Activated CD4-positive, alpha-beta T cell treated with anti-CD3 and anti-CD28 coated beads, Interleukin-10, Interleukin-2, amounts not matched to agents 100 ng/mL and 50 ng/mL, durations not matched to agents 16 hours and 8 hours (primary cell): Measurements from ENCODE around the gene KMT2E.
"Not testable (repeated sequence)": the region's sequence is repeated elsewhere in the genome, so short reads cannot be mapped to it uniquely, and the experiment has no call there.

Experiments used
- DNase-seq: peaks from one replicate; pipeline ENCODE4 v3.0.0-alpha.2; 2020

The KMT2E gene

GRCh38 chr7:105027176-105027853, 13.3 kb downstream of the KMT2E start:
- DNase-seq = no peak

GRCh38 chr7:105028004-105028403, 14.0 kb downstream of the KMT2E start:
- DNase-seq = no peak

- DNase-seq = not testable (repeated sequence)
These were observed 14.9 kb downstream of the KMT2E start for GRCh38 chr7:105028941-105029340.

GRCh38 chr7:105030447-105030846, 16.4 kb downstream of the KMT2E start:
- no peak for DNase-seq

- DNase-seq = no peak
These were observed 18.7 kb downstream of the KMT2E start for GRCh38 chr7:105032553-105033214.

GRCh38 chr7:105035349-105035748, 21.3 kb downstream of the KMT2E start:
- no peak for DNase-seq

GRCh38 chr7:105036217-105037168, 22.5 kb downstream of the KMT2E start:
- no peak for DNase-seq

GRCh38 chr7:105037319-105037718, 23.3 kb downstream of the KMT2E start:
- DNase-seq = no peak

GRCh38 chr7:105044449-105045070, 30.6 kb downstream of the KMT2E start:
- DNase-seq = no peak

- DNase-seq = no peak
These were observed 32.4 kb downstream of the KMT2E start for GRCh38 chr7:105046414-105046813.

GRCh38 chr7:105047932-105048331, 33.9 kb downstream of the KMT2E start:
- DNase-seq = no peak

- DNase-seq = no peak
These were observed 36.5 kb downstream of the KMT2E start for GRCh38 chr7:105050493-105050892.

GRCh38 chr7:105050899-105051298, 36.9 kb downstream of the KMT2E start:
- DNase-seq = not testable (repeated sequence)

- DNase-seq = no peak
These were observed 41.1 kb downstream of the KMT2E start for GRCh38 chr7:105055084-105055483.

- DNase-seq = no peak
These were observed 41.6 kb downstream of the KMT2E start for GRCh38 chr7:105055621-105056020.

GRCh38 chr7:105057472-105057871, 43.5 kb downstream of the KMT2E start:
- no peak for DNase-seq

- DNase-seq = no peak
These were observed 46.4 kb downstream of the KMT2E start for GRCh38 chr7:105060437-105060836.

GRCh38 chr7:105060923-105061322, 46.9 kb downstream of the KMT2E start:
- DNase-seq = no peak

- DNase-seq = no peak
These were observed 51.1 kb downstream of the KMT2E start for GRCh38 chr7:105065104-105065503.

GRCh38 chr7:105067691-105068090, 53.7 kb downstream of the KMT2E start:
- DNase-seq = no peak

GRCh38 chr7:105068886-105069285, 54.9 kb downstream of the KMT2E start:
- no peak for DNase-seq

- no peak for DNase-seq
These were observed 59.1 kb downstream of the KMT2E start for GRCh38 chr7:105073143-105073542.

- DNase-seq = no peak
These were observed 65.3 kb downstream of the KMT2E start for GRCh38 chr7:105079348-105079747.
